Placental epithelial cell (primary cell): ENCODE measurements around the gene LRRC46. TPM values are rescaled to one million over a fixed set of nuclear protein-coding genes. Genes with fewer than 3 reads are reported as not detected.

Source experiments
- total RNA-seq: library from RNA; depleted of rRNA; stranded (reverse); fragments of >200 nt; gene quantifications from 2 replicates; pipeline ENCODE4 v1.2.3, GENCODE V29; 2012

The LRRC46 gene
- total RNA-seq = not detected in 2 replicates

DNA sequence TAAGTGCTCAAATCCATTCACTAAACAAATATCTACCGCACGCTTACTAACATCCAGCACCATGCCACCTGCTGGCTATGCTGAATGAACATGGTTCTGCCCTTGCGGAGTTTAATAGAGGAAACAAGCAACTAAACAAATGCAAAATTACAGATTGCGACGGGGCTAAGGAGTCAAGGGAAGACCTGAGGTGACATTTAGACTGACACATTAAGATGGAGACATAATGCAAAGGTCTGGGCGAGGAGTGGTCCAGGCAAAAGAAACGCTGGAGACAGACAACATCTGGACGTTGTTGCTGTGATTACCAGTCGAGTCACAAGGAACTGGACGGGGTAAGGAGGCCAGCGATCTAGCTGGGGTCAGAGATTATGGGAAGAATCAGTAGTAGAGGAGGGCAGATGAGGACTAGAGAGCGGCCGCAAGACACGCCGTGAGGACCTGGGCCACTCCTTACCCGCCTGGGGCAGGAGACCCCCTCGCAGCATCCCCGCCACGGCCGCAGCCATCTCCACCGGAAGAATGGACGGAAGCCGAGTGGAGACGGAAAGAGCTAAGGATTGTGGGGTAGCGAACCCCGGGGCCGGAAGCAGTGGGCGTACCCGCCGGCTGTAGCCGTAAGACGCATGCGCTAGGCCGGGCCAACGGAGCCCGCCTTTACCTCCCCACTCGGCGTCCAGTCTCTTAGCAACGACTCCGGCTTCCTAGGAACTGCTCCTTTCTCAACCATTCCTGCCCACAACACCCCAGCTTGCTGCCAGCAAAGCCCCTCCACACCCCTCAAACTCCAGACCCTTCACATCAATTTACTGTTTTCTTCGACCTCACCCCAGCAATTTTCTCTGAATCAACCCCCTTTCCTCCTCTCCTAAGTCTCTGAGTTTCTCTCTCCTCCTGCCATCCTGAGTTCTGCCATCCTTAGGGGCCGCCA, at the start of gene LRRC46, which contains the start of gene MRPL10:
Gene LRRC46, plus strand, starts transcription at position 668 of the 931 bp plus-strand sequence. CDS start 320 bp downstream, outside the sequence.
Gene MRPL10, minus strand, starts transcription at position 539 of the 931 bp plus-strand sequence. Its CDS starts 30 bp downstream, at position 509.

DNA sequence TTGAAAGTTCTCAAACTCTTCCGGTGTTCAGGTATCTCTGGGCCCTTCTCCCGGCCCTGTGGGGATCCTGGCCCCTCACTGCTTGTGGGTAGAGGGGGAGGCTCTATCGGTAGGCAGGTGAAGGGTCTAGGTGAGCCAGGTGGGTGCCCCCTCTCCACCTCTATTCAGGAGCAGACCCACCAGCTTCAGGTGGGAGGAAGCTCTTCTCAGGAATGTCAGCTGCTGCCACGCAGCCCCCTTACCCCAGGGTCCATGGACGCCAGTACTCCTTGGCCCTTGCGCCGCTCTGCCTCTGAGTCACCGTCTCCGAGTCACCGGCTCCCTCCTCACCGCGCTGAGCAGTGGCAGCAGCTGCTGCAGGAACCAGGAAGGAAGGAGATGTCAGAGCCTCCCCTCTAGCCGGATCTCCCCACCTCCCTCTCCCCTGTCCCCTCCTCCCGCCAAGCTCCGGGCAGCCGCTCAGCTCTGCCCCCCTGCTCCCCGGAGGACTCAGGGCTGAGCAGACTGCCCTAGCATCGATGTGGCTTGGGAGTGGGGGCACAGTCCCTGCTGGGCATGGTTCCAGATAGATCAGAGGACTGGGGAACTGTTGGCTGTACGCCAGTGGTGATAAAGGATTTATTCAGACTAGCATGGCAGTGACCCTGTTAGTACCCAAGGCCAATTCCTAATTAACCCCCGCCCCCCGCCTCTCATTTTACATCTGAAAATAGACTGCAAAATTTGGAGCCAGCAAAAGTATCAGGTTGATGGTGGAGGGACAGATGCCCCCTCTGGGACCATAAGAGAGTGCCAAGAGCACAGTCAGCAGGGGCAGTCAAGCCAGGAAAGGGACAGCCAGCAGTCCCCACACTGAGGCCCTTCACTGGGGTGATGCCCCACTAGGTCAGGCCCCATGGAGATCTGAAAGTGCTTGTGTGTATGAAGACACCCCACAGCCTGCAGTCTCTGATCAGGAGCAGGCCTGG, 9.8 kb upstream of the LRRC46 start, which contains the start of gene OSBPL7:
Gene OSBPL7, minus strand, starts transcription at position 371 of the 968 bp plus-strand sequence. CDS start 1,516 bp downstream, outside the sequence.

GRCh38 chr17:47840742-47841487, 9.4 kb downstream of the LRRC46 start, which contains the start of gene SCRN2:
Gene SCRN2 (minus strand): TSS chr17:47841273. CDS start chr17:47840843, 430 bp downstream.

DNA sequence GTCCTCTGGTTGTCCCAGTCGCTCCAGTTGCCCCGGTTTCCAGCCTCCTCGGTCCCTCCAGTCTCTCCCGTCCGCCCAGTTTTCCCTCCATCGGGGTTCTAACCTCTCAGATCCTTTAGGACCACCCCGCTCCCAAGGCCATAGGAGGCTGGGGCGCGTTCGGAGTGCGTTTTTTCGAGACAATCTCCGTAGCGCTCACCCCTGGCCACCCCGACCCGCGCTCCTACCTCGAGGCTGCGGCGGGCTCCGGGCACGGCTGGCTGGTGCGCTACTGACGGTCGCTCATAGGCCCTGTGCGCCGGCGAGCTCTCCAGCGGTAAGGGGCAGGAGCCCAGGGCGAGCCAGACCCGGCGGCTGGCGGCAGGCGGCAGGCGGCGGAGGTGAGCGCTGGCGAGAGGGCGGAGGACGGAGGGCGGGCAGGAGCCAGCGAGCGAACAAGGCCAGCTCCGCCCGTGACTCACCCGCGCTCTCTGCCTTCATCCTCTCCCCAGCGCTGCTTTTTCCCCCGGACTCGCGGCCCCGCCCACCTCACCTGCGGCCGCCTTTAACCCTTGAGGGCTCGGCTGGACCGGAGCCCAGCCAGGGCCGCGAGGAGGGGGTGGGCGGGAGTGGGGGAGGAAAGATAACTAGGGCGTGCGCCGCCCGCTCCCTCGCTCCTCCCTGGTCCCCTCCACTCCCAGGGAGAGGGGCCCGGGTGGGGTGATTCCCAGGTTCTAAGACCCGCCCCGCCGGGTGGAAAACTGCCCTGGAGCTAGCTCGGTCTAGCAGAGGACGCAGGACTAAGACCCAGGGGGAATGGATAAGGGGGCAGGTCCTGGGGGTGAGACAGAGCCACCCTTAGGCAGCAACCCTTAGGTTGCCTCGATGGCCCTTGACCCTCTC, 19.5 kb downstream of the LRRC46 start, which contains the start of gene SP6:
Gene SP6, minus strand, starts transcription at position 472 of the 882 bp plus-strand sequence. CDS start 2,734 bp downstream, outside the sequence.

Other genes starting within 250 kb of the LRRC46 start
- 208 and 253 TPM in 2 replicates for gene KPNB1, start 181.8 kb upstream of the LRRC46 start, total RNA-seq
- 13.0 and 20.4 TPM in 2 replicates for gene TBKBP1, start 137.5 kb upstream of the LRRC46 start, total RNA-seq
- gene TBX21, start 98.4 kb upstream of the LRRC46 start, total RNA-seq = not detected in 2 replicates
- 20.4 and 31.0 TPM in 2 replicates for gene OSBPL7, start 9.9 kb upstream of the LRRC46 start, total RNA-seq
- 42.5 and 56.5 TPM in 2 replicates for gene MRPL10, start 129 bp upstream of the LRRC46 start, total RNA-seq
- 42.1 and 51.8 TPM in 2 replicates for gene SCRN2, start 9.6 kb downstream of the LRRC46 start, total RNA-seq
- 1.8 and 2.7 TPM in 2 replicates for gene SP6, start 19.5 kb downstream of the LRRC46 start, total RNA-seq
- gene SP2, start 64.6 kb downstream of the LRRC46 start, total RNA-seq = 2.4 and 3.1 TPM in 2 replicates
- 14.1 and 36.0 TPM in 2 replicates for gene PNPO, start 109.9 kb downstream of the LRRC46 start, total RNA-seq
- gene PRR15L, start 126.2 kb downstream of the LRRC46 start, total RNA-seq = 0.39 TPM in 1 of 2 replicates, not detected in the other
- gene CDK5RAP3, start 139.4 kb downstream of the LRRC46 start, total RNA-seq = 60.7 and 82.1 TPM in 2 replicates
- gene COPZ2, start 206.1 kb downstream of the LRRC46 start, total RNA-seq = 26.8 and 108 TPM in 2 replicates
- gene NFE2L1, start 216.7 kb downstream of the LRRC46 start, total RNA-seq = 90.1 and 110 TPM in 2 replicates